ENCODE measurements around the gene NDUFC2. TPM values are rescaled to one million over a fixed set of nuclear protein-coding genes. Genes with fewer than 3 reads are reported as not detected.
"Not testable (repeated sequence)": the region's sequence is repeated elsewhere in the genome, so short reads cannot be mapped to it uniquely, and the experiment has no call there.

NDUFC2 gene
- polyA plus RNA-seq, 3 donors, result 111 to 327 (median 210) TPM

DNA sequence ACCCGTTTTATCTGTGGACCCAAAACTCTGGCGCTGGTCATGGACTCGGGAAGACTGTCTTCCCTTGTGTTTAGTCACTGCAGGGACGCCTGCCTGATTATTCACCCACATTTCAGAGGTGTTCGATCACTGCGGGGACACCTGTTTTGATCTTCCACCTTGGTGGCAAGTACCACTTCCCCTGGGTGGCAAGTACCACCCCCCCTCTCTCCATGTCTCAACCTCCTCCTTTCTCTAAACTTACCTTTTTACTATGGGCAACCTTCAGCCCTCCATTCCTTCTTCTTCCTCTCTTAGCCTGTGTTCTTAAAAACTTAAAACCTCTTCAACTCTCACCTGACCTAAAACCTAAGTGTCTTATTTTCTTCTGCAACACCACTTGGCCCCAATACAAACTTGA lies 1.9 kb upstream of the NDUFC2 start:
- 85 to 93% (median 86%) methylated on average over 6 of the region's 6 CpGs for WGBS, 3 donors
- H3K27ac ChIP-seq (ENCODE audit: low read depth, low read length), result no peak overlapping the region

DNA sequence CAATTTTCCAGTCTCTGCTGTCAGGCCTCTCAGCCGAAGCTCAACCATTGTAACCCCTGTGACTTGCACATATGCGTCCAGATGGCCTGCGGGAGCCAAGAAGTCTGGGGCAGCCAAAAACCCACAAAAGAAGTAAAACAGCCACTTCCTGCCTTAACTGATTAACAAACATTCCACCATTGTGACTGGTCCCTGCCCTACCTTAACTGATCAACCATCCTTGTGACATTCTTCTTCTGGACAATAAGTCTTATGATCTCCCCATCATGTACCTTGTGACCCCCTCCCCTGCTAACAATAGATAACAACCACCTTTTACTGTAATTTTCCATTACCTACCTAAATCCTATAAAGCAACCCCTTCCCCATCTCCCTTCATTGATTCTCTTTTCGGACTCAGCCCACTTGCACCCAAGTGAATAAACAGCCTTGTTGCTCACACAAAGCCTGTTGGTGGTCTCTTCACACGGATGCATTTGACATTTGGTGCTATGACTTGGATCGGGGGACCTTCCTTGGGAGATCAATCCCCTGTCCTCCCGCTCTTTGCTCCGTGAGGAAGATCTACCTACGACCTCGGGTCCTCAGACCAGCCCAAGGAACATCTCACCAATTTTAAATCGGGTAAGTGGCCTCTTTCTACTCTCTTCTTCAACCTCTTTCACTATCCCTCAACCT lies 1.3 kb upstream of the NDUFC2 start:
- no peak overlapping the region for H3K27ac ChIP-seq (ENCODE audit: low read depth, low read length)
- WGBS, 3 donors, result 75 to 84% (median 77%) methylated on average over 11 of the region's 11 CpGs

DNA sequence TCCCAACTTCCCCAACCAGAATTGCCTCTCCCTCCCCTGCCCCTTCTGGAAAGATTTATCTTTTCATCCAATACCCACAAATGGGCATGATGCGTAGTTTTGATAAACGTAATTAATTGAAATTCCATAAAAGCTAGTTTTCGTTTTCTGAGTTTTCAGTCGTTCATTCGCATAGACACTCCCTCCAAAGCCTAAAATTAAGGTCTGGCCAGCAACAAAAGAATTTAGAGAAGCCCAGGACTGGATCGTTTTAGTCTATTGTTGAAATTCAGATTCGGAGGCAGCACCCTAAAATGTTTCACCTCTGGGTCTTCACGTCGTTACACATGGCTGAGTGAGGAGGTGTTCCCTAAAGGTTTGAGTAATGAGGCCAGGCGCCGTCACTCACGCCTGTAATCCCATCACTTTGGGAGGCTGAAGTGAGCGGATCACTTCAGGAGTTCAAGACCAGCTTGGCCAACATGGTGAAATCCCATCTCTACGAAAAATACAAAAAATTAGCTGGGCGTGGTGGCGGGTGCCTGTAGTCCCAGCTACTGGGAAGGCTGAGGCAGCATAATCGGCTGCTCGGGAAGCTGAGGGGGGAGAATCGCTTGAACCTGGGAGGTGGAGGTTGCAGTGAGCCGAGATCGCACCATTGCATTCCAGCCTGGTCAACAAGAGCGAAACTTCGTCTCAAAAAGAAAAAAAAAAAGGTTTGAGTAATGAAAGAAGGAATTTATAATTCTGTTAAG lies 589 bp upstream of the NDUFC2 start:
- peak overlapping the region; percentile 69 for H3K27ac ChIP-seq (ENCODE audit: low read depth, low read length)
- WGBS, 3 donors, result 58 to 61% (median 60%) methylated on average over 23 of the region's 23 CpGs

DNA sequence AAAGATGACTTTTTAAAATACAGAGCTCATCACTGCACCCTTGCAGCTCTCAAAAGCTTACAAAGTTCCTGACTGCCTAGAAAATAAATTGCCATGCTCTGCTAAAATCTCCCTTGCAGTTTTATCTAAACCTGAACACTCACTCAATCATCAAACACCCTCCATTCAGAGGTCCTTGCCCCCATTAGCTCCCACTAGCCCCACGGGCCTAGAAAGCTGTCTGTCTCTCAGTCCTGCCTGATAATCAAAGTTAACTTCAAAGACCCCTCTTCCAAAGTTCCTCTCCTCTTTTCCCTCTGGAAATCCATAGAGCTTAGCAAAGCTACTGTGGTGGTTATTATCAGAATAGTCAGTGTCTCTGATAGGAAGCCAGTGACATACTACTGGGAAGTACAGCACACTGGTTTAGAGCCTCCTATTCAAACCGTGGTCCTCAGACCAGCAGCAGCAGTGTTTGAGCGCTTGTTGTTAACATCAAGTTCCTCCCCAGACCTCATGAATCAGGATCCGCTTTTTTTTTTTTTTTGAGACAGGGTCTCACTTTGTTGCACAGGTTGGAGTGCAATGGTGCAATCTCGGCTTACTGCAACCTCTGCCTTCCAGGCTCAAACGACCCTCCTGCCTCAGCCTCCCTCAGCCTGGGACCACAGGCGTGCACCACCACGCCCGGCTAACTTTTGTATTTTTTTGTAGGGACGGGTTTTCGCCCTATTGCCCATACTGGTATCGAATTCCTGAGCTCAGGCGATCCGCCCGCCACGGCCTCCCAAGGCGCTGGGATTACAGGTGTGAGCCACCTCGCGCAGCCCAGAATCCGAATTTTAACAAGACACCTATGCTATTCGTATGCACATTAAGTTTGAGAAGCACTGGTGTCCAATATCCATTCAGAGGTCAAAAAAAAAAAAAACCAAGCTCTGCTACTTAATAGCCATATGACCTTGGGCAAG lies 1.2 kb downstream of the NDUFC2 start:
- no peak overlapping the region for H3K27ac ChIP-seq (ENCODE audit: low read depth, low read length)
- 19 to 30% (median 29%) methylated on average over 21 of the region's 21 CpGs for WGBS, 3 donors

DNA sequence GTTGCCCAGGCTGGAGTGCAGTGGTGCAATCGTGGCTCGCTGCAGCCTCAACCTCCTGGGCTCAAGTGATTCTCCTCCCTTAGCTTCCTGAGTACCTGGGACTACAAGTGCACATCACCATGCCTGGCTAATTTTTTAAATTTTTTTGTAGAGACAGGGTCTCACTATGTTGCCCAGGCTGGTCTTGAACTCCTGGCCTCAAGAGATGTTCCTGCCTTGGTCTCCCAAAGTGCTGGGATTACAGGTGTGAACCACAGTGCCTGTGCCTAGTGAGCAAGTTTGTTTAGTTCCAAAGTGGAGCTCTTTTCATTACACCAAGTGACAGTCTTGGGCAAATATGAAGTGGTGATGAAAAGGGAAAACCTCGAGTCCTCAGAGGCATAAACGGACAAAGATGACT lies 2.1 kb downstream of the NDUFC2 start:
- not testable (repeated sequence) for H3K27ac ChIP-seq (ENCODE audit: low read depth, low read length)
- WGBS, 3 donors, result 67 to 73% (median 69%) methylated on average over 4 of the region's 4 CpGs

DNA sequence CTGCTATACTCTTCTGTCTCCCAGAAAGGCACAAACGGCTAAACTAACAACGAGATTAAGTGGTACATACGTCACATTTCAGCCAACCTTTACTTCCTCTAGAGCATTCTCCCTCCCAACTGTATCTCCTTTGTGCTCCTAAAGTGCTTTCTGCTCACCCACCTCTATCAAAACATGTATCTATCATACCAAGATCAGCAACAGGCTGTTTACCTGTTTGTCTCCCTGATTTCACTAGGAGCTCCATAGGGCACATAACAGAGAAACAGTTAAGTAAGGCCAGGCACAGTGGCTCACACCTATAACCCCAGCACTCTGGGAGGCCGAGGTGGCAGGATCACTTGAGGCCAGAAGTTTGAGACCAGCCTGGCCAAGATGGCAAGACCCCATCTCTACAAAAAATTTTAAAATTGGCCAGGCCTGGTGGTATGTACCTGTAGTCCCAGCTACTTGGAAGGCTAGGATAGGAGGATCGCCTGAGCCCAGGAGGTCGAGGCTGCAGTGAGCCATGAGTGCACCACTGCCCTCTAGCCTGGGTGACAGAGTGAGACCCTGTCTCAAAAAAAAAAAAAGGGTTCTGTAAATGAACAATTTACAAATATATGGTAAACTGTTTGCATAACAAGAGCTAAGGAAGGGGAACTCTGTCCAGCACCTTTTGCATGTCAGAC lies 2.8 kb downstream of the NDUFC2 start:
- no peak overlapping the region for H3K27ac ChIP-seq (ENCODE audit: low read depth, low read length)
- 77 to 86% (median 78%) methylated on average over 6 of the region's 6 CpGs for WGBS, 3 donors

DNA sequence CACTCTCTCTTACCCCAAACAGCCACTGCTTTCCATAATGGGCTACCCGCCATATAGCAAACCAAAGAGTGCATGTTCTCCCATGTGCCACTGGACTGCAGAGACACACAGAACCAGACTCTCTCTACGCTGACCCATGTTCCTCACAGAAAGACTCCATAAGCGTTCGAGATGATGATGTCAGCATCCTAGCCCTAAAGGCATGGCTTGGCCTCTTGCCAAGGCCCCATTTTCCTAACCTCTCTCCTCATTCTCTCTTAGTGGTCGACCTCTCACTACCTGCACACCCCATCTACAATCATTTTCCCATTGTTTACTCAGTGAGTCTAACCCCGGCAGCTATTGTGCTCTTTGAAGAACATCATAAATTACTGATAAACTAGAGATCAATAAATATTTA lies 4.9 kb downstream of the NDUFC2 start:
- H3K27ac ChIP-seq (ENCODE audit: low read depth, low read length), result no peak overlapping the region
- WGBS, 3 donors, result 75 to 80% (median 79%) methylated on average over 6 of the region's 6 CpGs

DNA sequence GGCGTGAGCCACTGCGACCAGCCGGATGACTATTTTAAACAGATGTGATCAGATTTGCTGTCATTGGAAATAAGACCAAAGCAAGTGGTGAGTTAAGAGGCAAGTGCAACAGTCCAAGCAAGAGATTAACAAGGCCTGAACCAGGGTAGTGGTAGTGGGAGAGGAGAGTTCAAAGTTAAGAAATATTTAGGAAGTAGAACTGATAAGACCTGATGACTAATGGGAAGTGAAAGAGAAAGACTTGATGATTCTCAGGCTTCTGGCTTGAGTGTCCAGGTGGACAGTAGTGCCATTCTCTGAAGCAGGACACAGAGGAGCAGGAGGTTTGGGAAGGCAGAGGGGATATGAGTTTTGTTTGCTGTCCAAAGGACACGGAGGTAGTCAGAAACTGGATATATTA lies 7.2 kb downstream of the NDUFC2 start:
- WGBS, 3 donors, result 90 to 98% (median 92%) methylated on average over 4 of the region's 4 CpGs

DNA sequence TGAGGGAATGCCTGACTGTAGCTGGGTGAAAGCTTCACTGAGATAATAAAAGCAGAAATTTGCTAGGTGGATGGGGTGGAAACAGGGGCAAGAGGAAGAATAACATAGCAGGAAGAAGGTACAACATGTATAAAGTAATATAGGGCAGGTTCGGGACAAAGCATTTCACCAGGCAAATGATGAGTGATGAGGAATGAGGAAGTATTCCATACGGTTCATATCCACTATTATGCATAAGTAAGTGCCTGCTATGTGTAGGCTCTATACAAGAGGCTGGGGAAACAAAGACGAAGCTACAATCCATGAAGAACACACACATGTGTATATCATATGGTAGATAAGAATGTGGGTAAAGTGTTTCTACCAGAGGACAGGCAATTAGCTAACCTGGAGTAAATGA lies 7.9 kb downstream of the NDUFC2 start:
- 68 to 81% (median 78%) methylated on average over 3 of the region's 3 CpGs for WGBS, 3 donors

More for the DNA sequence above, 7.2 kb downstream of the NDUFC2 start:
- no peak overlapping the region for H3K27ac ChIP-seq (ENCODE audit: low read depth, low read length)

DNA sequence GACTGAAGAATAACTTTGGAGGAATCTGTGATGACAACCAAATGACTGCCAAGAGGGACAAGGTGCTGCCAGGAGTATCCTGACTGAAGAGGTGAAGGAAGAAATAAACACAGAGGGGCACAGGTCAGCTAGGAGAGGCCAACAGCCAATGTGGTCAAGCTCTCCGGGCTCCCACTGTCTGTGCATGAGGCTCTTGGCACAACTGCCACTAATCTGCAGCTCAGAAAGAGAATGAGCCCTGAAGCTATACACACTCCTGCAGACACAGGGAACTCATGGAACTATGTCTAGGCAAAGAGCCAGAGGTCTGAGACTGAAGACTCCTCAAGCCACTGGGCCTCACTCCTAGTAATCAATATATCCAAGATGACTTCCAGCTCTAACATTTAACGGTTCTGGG lies 9.0 kb downstream of the NDUFC2 start:
- H3K27ac ChIP-seq (ENCODE audit: low read depth, low read length), result no peak overlapping the region
- whole genome bisulfite sequencing, 3 donors, result 84 to 88% (median 86%) methylated on average over 2 of the region's 2 CpGs

More for the DNA sequence above, 7.9 kb downstream of the NDUFC2 start:
- H3K27ac ChIP-seq (ENCODE audit: low read depth, low read length), result no peak overlapping the region

DNA sequence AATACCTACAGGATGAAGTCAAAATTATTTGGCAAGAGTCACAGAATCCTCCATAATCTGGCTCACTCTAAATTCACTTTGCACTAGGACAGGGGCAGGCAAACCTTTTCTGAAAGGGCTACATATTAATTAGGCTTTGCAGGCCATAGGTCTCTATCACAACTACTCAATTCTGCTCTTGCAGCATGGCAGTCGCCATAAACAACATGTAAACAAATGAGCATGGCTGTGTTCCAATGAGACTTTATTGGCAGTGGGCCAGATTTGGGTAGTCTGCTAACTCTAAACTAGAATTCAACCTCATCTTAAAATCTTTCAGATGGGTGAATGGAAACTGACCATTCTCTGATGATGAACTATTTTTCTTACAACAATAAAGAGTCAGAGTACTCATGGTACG lies 10.2 kb downstream of the NDUFC2 start:
- H3K27ac ChIP-seq (ENCODE audit: low read depth, low read length), result no peak overlapping the region
- WGBS, 3 donors, result 52 to 68% (median 59%) methylated on average over 2 of the region's 2 CpGs

DNA sequence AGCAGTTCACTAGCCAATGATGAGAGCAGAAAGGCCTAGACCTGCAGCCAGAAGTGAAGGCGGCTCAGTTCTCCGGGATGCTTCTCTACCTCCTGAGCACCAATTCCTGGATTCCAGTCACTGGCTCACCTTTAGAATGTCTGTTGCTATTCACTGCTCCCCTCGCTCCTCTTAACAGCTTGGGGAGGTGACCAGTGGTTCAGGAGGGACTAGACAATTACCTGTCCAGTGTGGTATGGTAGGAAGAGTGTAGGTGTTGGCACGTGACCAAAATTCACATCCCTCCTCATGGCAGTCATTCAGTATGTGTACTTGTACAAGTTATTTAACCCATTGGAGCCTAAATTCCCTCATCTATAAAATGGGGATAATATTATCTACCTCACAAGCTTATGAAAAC lies 12.0 kb downstream of the NDUFC2 start:
- WGBS, 3 donors, result 85 to 93% (median 93%) methylated on average over 4 of the region's 4 CpGs

DNA sequence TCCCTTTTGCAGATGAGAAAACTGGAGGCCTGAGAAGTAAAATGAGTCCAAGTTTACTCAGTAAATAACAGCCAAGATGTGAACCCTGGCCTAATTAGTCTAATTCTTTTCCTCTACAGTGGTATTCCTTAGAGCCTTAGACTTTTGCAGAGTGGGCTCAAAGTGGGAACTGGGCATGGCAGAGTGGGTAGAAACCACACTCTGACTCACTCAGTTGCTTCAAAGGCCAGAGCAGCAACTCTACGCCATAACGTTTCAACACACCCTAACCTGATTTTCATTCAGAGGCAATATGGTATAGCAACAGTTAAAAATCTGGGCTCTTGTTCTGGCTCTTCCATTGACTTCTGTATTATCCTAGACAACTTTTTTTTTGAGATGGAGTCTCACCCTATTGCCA lies 13.2 kb downstream of the NDUFC2 start:
- WGBS, 3 donors, result 40 to 80% (median 59%) methylated on average over 2 of the region's 2 CpGs
- no peak overlapping the region for H3K27ac ChIP-seq (ENCODE audit: low read depth, low read length)

More for the DNA sequence above, 12.0 kb downstream of the NDUFC2 start:
- H3K27ac ChIP-seq (ENCODE audit: low read depth, low read length), result no peak overlapping the region

DNA sequence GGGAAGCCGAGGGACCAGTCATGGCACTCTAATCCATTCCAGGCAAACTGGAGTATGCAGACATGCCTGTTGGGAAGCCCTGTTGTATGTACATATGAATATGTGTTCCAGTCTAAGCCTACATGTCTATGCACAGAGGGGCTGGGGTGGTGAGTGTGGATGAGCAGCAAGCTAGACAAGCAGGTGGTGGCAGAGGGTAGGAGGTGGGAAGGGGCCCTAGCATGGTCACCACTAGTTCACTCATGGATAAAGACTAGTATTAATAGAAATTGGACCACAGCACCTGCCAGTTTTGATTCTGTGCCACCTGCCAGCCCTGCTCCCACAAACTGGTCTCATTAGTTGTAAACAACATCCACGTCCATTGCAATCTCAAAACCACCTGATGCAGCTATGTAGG lies 14.5 kb downstream of the NDUFC2 start:
- no peak overlapping the region for H3K27ac ChIP-seq (ENCODE audit: low read depth, low read length)

DNA sequence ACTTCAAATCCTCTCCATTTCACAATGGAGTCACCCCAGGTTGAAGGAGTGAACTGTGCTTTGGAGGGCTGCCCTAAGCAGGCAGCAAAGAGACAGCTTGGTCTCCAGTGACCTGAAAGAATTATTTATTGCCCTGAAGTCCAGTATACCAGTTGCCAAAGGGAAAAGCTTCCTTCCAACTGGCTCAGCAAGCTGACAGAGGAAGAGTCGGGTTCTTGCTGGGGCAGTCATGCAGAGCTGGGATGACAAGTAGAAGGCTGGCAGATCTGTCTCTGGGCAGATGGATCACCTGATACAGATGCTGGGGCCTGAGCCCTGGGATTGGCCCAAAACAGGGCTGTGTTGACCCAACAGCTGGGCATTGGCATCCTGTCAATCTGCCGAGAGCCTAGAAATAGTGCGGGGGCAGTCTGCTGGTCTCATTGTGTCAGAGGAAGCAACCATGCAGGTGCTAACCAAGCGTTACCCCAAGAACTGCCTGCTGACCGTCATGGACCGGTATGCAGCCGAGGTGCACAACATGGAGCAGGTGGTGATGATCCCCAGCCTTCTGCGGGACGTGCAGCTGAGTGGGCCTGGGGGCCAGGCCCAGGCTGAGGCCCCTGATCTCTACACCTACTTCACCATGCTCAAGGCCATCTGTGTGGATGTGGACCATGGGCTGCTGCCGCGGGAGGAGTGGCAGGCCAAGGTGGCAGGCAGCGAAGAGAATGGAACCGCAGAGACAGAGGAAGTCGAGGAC lies 16.1 kb downstream of the NDUFC2 start, which contains the start of gene THRSP:
TSS of gene THRSP (plus strand) at position 422 of the 742 bp plus-strand sequence. CDS start at position 443, 21 bp downstream.
- 85 to 87% (median 86%) methylated on average over 14 of the region's 14 CpGs for WGBS, 3 donors
- H3K27ac ChIP-seq (ENCODE audit: low read depth, low read length), result no peak within 1 kb of the TSS

More for the DNA sequence above, 14.5 kb downstream of the NDUFC2 start:
- 70 to 87% (median 86%) methylated on average over 2 of the region's 2 CpGs for WGBS, 3 donors

DNA sequence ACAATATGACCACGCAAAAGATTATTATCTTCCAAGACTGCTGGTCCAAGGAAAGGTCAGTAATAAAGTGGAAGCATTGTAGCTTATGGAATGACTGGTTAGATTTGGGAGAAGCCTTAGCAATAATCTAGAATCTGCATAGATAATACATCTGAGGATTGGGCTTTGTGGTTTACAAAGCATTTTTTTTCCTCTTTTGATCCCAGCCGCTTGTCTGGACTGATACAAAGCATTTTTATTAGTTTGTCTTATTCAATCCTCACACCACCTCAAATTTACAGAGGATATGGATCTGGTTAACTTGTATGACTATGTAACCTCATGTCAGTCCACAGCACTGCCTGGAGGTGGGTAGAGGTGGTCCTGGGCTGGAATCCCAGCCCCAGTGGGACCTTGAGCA lies 17.0 kb downstream of the NDUFC2 start:
- no peak overlapping the region for H3K27ac ChIP-seq (ENCODE audit: low read depth, low read length)
- 68 to 85% (median 72%) methylated on average over 2 of the region's 2 CpGs for WGBS, 3 donors

DNA sequence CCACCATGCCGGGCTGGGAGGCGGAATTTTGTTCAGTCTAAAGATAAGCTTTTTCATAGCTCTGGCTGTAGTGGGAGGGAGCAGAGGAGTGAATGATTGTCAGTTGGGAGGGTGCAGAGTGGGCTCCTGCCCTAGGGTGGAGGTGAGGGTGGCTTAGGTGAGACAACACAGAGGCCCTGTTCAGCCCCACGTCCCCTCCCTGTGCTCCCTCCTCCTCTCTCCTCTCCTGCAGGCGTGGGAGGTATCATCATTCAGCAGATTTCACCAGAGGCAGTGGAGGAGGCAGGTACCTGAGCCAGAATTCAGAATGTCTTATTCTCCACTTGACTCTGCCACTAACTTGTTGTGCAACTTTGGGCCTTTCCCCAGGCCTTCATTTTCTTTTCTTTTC lies 17.7 kb downstream of the NDUFC2 start:
- no peak overlapping the region for H3K27ac ChIP-seq (ENCODE audit: low read depth, low read length)
- 28 to 58% (median 54%) methylated on average over 3 to 4 of the region's 4 CpGs for WGBS, 3 donors

All from adipose tissue (tissue), 3 donors.